ENCODE measurements around the gene KIRREL3.
A peak's percentile ranks its signal among the peaks of the same experiment; 100 is the strongest.

KIRREL3 gene

DNA sequence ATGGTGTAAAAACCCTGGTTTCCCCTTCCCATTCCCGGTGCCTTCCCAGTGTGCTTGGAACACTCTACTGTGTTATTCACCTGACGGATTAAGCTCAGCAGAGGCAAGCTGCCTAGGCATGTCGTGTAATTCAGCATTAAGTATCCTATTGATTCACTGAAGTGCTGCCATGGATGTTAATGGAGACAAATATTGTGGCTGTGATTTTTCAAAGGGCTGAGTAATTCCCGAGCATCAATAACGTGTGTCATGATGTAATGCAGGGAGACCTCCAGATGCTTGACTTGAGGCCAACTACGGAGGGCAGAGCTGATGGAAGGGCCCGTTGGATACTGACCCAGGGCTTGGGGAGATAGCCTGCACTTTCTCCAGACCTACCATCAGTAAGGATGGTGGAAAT lies 376.1 kb downstream of the KIRREL3 start:
- peak; percentile 60 for DNase-seq

DNA sequence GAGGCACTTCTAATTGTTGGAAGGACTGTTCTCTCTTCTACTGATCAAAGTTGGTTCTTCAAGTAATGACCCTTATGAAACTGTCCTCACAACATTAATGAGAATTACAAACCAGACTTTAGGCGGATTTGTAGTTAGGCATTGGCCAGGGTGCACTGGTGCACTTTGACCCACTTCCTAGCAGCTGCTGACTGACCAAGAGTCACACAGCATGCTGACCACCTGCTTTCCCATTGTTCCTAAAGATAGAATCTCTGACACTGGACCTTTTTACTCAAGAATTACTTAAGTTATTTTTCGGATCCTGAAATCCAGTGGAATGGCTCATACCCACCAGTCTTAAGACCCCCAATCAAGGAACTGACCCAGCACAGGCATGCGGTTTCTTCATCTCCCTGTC lies 381.1 kb downstream of the KIRREL3 start:
- DNase-seq, result no peak

DNA sequence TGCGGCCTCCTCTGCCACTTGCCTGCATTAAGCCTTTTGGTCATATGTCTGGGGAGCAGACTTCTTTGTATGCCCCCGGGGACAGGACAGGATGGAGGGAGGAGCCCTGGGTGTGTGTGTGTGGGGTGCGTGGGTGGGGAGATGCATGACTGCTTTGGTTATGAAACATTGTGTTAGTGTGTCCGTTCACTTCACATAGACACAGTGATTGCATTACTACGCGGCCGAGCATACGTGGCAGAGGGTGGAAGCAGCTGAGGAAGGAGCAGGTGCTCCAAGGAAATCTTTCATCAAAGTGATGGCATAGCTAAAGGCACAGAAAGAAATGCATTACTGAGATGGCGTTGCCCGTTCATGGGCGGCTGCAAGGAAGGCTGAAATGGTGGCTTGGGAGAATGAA lies 384.7 kb downstream of the KIRREL3 start:
- no peak for DNase-seq

DNA sequence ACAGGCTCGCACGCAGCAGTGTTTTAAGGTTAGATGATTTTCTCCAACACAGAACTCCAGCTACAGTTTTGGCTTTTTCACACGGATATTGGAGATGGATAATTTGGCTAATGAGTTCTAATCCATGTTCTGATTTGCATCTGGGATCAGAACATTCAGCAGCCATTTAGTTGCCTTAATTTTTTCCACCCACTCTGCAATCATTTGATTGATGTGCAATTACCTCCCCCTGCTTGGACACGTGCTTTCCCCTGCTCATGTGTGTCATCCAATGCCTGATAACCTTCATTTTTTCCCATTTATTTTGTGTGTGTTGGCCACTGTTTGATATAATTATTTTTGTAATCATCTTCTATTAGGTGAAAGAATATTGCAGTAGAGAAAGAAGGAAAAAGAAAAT lies 387.3 kb downstream of the KIRREL3 start:
- no peak for DNase-seq

DNA sequence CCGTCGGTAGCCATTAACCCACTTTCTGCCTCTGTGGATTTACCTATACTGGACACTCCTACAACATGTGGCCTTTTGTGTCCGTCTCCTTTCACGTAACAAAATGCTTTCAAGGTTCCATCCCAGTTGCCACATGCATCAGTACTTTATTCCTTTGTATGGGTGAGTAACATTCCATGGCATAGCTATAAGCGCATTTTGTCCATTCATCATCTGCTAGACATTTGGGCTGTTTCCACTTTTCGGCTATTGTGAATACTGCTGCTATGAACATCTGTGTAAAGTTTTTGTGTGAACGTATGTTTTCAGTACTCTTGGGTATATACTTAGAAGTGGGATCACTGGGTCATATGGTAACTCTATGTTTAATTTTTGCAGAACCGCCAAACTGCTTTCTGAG lies 387.9 kb downstream of the KIRREL3 start:
- peak; percentile 71 for DNase-seq

DNA sequence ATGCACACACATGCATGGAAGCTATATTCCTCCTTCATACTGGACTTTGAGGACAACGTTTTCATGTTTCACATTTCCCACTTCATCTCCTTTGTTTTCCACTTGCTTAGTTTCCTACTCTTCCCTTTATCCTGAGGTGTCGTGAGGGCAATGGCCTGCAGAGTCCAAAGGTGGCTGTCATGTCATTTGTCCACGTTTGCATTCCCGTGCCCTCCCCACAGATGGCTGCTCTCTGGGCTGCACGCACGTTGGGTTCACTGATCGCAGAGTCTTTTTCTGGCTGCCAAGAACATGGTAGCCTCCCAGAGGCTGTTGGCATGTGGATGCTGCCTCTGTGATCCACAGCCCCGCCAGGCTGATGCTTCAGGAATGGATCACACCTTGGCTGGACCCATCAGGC lies 389.1 kb downstream of the KIRREL3 start:
- DNase-seq, result no peak

DNA sequence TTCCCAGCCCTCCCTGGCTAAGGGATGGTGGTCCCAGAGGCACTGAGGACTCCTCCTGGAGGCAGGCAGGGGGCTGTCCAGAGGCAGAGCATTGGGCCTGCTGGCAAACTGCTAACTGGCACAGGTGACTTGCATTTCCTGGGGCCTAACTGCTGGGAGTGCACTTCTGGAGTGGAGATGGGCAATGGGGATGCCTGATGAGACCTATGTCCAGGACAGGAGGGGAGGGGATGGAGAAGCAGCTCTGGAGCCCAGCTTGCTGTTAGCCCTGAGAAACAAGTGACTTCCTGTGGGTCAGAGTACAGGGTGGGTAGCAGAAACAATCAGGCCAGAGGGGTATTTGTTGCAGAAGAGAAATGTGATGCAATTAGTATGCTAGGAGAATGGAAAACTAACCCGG lies 391.9 kb downstream of the KIRREL3 start:
- DNase-seq, result no peak

DNA sequence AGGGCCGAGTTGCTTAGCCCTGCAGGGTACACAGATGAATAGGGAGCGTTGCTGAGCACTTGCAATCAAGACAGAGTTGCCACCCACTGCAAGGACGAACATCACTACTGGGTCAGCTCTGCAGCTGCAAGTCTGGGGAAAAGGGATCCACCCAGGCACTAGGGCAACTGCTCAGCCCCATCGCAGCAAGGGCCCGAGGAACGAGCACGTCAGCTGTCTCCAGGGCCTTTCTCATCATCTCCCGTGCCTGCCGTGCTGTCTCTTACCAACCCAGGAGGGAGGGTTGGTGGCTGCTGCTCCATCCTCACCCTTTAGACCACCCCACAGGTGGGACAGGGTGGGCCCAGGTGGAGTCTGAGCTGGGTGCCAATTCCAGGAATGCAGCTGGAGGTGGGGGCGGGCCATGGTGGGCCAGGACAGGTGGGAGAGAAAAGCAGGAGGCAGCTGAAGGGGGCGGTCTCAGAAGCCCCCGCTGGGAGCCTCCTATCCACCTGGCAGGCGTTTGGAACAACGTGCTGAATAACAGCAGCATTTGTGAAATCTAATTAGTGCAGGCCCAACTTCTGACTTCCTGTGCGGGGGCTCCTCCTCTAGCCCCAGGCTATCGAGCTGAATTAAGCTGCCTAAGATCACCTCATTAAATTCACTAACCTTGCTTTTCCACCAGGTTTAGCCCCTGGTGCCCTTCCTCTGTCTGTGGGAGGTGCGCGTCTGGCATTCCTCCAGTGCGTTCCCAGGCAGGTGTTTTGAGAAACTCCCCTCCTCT lies 392.6 kb downstream of the KIRREL3 start:
- DNase-seq, result no peak

DNA sequence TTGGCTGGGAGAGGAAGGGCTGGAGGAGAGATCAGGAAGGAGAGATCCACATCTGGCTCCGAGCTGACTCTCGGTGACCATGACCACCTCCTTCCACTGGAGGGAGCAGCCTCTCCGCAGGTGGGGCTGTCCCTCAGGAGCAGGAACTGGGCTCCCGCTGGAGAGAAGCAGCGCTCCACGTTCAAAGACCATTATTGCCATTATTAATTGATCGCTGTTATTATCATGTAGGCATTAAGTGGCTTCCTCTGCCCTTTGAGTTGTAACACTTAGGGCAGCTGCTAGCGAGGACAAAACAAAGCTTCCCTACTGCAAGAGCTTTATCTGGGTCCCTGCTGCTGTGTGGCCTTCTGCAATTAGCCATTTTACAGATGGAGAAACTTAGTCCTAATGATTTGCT lies 393.2 kb downstream of the KIRREL3 start:
- DNase-seq, result peak; percentile 71

DNA sequence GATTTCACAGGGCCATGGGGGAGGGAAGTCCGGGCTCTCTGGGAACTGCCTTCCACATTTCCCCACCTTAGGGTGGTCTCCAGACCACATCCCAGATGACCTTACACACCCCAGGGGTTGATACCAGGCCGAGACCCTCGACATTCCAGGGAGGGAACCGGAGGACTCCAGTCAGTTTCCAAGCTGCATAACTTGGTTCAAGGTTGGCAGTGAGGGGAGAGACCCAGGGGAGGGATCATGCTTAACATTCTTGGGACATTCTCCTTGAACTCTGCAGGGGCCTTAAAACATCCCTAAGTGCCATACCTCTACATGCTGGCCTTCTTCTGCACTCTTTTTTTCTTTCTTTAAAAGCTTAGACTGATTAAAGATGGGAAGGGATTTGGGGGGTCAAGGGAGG lies 394.1 kb downstream of the KIRREL3 start:
- no peak for DNase-seq

DNA sequence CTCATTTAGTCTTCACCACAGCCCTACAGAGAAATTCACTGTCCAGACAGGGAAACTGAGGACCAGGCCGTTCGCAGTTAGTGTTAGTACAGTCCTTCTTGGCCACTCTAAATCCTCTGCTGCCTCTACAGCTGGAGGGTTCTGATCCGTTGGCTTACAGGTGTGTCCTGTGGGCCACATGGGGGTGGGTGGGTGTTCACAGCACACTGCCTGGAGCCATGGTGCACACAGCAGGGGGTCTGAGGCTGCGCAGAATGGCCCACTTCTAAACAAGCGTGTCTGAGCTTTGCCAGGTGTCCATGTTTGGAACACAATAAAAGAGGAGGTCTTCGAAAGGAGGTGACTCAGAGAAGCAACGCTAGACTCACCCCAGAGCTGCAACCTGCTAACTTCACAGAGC lies 396.1 kb downstream of the KIRREL3 start:
- no peak for DNase-seq

DNA sequence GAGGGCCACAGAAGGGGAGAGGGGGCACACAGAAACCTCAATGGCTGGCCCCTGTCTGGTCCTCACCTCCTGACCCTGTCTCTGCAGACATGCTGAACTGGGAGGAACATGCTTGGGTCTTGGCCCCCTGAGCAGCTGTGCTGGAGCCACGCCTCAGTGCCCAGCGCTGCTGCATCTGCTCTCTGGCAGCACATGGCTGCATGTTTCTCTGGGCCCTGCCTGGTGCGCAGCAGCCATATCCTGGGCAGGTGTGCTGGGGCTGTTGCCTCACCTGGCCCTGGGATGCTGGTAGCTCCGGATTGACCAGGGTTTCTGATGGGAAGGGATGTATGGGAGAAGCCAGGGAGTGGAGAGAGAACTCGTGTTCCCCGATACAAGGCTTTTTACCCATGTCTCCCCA lies 397.1 kb downstream of the KIRREL3 start:
- DNase-seq, result no peak

DNA sequence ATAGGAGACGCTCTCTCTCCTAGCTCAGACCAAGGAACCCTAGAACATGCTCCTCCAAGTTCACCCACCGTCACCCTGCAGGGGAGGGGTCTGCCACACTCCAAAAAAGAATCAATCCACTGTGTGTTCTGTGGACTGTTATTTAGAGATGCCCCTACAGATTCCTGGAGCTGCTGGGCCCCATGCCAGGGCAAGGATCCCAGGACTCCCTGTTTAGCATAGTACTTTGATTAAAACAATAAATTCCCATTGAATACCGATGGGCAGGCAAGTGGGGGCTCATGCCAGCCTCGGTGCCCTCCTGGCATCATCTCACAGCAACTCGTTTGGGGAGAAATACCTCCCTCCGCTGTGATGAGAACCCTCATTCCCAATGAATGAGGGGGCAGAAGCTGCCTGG lies 397.6 kb downstream of the KIRREL3 start:
- DNase-seq, result no peak

DNA sequence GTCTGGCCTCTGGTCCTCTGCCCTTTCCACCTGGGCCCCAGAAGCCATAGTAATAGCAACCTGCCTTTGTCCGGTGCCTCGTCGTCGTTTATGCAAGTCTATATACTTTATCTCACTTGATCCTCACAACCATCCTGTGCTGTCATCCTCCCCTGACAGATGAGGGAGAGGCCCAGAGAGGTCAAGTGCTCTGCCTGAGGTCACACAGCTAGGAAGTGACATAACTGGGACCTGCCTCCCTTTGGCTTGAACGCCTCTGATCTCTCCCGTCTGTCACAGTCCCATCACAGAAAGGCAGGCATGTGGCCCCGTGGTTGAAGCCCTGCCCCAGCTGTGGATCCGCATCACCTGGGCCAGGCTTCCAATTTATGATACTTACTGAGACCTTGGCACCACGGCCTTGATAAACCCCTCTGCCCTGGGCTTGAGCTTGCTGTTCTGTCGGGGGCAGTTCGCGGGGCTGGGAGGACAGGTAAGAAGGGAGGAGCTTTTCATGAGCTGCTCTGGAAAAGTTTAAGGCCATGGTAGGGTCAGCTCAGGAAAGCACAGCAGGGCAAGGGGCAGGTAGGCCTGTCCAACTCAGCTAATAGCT lies 398.1 kb downstream of the KIRREL3 start:
- DNase-seq, result no peak

DNA sequence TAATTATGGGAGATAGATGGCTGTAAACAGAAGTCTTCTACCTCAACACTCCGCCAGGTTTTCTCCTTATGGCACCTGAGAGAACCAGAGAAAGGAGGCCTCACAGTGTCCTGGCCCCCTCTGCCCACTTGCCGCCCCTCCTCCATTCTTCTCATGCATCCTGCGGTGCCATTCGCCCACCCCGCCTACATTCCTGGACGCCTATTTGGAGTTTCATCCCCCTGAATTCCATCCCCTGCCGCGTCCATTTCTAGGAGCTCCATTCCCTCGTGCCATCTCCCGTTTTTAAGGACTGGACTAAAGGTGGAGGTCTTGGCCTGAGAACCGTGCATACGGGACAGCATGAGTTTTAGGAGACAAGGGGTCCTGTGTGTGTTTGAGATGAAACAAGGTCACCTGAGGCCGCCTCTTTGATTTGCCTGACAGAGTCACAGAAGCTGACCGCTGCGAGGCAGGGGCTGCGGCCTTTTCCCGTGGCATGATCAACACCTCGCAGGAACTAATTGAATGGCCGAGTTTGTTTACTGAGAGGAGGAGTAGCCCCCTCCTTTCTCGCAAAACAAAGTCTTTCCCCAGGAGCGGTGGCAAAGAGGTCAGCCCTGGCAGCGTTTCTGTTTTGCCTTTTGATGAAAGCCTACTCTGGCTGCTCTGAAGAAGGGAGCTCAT lies 398.9 kb downstream of the KIRREL3 start:
- DNase-seq, result no peak

DNA sequence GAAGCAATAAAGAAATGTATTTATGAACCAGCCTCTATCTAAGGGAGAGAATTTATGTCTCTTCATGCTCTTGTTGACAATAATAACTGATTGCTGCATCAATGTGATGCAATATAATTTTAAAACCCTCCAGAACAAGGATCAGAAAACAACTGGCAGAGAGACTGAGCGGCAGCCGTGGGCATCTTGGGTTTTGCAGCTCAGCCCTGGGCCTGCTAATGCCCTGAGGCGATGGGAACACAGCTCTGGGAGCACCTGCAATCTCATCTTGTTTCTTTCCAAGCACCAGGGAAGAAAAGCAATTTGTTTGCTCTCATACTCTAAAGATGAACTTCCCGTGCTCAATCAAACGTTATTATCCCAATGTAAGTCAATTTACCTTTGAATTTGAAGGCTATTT lies 399.4 kb downstream of the KIRREL3 start:
- DNase-seq, result no peak

DNA sequence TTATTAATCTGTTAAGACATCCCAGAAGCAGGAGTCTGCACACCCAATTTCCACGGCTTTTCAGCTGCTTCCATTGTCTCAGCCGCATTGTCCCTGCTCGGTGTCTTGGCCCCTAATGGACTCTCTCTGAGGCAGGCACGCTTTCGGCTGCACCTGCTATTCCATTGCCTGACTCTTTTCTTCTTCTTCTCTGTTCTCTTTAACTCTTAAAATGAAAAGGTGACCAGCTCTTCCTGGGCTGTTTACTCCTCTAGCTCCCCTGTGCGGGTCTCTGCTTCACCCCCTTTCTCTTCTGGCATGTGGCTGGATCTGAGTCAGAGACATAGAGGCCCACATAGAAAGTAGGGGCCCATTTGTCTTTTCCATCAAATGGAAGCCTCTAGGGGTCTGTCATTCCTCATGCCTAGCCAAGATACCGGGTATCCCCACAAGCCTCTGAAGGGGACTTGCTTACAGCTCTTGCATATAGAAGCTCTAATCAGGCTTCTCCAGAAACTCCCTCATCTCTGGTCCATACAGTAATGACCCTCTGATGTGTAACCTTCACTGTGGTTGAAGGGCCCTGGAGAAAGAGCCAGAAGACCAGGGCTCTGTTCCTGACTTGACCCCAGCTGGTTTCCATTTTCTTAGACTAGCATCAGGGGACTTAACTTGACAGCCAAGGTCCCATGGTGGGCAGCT lies 401.2 kb downstream of the KIRREL3 start:
- DNase-seq, result no peak

DNA sequence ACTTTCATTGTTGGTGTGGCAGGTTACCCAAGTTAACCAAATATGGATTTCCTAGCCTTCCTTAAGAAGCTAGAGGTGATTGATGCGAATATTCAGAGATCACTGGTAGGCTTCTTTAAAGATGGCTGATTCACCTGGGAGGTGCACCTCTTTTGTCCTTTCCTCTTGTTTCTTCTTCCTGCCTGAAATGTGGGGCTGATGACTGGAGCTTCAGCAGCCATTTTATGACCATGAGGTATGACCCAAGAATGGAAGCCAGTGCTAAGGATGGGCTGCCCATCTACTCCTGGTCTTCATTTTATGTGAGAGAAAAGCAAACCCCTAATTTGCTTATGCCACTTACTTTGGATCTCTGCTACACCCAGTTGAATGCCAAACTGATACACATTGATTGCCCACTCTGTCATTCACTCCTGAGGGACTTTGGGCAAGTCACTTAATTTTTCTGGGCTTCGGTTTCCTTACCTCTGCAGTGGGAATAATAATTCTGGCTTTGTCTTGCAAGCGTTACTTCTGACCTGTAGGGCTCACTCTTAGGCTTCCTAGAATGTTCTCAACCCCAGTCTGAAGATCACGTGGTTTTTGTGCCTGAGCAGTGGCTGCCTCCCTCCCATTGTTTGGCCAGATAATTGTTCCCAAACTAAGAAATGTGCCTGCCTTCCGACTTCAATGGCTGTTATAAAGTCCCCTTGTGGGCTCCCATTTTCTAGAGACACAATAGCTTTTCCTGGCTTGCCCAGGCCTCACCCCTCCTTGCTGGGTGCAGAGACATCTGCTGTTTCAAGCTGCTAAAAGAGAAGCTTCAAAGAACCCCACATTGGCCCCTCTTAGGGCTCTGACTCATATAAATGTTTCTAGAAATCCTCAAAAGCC lies 402.0 kb downstream of the KIRREL3 start:
- no peak for DNase-seq

DNA sequence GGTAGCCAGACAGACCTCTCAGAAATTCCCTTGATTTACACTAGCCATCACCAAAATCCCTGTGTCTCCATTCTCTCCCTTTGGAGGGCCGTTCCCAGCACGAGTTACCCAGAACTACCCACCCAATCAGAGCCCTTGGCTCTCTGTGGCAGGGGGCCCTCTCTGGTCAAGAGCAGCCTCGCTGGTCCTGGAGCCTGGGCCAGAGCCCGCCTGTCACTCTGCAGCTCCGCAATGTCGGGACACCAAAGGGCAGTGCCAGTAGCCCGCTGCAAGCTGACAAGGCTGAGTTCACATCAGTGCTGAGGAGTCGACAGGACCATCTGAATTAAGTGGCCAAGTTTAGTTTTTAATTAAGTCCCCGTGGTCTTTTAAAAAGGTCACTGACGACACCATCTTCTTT lies 403.5 kb downstream of the KIRREL3 start:
- DNase-seq, result no peak

DNA sequence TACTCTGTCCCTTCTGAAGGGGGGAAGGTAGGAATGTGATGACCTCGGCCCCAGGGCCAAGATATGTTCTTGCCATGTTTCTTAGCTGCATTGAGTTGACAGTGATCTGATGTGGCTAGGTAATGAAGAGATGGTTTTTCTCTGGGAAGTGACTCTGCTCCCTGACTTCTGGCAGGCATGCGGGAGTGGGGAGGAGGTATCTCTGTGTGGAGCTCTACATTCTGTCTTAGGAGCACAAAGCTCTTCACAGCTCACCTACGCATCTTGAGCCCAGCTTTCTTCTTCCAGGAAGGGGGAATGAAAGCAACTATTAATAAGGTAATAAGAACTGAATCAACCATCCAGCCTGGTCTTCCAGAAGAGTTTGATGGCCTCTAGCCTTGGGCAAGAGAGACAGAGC lies 404.1 kb downstream of the KIRREL3 start:
- no peak for DNase-seq

DNA sequence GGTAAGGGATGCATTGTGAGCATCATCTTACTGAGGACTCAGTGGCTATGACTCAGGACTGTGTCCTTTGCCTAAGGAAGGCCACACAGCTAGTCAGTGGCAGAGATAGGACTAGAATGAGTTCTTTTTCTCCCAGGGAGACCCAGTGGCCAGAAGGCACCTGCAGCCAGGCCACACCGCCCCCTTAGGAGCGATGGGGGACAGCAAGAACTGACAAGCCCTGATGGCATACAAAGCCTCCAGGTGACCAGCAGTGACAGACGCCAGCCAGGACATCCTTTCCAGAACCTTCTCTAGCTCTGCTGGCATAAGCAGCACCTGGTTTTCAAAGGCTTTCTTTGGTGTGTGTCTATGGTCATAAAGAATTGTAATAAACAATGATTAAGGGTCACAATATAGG lies 405.0 kb downstream of the KIRREL3 start:
- no peak for DNase-seq

DNA sequence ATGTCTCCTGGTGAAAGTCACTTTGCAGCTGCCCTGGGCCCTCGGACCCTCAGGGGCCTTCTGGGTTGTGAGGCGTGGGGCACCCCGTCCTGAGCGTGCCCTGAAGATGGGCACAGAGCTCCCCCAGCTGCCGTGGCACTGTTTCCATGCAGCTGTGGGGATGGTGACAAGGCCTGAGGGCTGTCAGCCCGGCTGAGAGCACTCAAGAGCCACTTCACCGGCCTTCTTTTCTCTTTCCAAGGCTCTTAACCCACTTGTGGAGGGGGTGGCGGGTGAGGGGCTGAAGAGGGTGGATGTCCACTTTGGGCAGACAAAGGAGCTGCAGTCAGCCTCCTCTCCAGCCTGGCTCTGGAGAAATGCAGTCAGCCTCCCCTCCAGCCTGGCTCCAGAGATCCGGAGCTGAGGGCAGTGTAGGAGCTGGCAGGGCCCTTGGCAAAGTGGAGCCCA lies 405.6 kb downstream of the KIRREL3 start:
- no peak for DNase-seq

Data from fibroblast of upper back skin (primary cell).